CD14-positive monocyte (primary cell): ENCODE data around the gene HDC. TPM values are rescaled to one million over a fixed set of nuclear protein-coding genes. Genes with fewer than 3 reads are reported as not detected.

Source experiments
- DNase-seq, 3 donors: peaks; one replicate each; pipeline ENCODE4 v3.0.0-alpha.2; 2011 to 2022
- H2AFZ ChIP-seq: 2 replicates; pipeline ENCODE4 v1.6.0; 2012; ENCODE audit warnings: mild to moderate bottlenecking, low read depth, low read length, inconsistent platforms; ENCODE audit not compliant: insufficient read depth, poor library complexity, severe bottlenecking
- H3K27ac ChIP-seq, 2 donors: 1 replicate in 1 of 2; 2 replicates in 1 of 2; pipeline ENCODE4 v1.5.1; 2012 to 2013; ENCODE audit warnings: low read length in 2 of 2, control low read depth in 1 of 2, inconsistent platforms in 1 of 2, low read depth in 1 of 2, mild to moderate bottlenecking in 1 of 2
- H3K27me3 ChIP-seq, 2 donors: one replicate each; pipeline versions ENCODE4 v1.6.0 to v1.6.1; 2011 to 2013; ENCODE audit warnings: low read length in 2 of 2; ENCODE audit not compliant: control insufficient read depth in 2 of 2, insufficient read depth in 2 of 2
- H3K36me3 ChIP-seq, 2 donors: replicated peaks in 1 of 2; 1 replicate in 1 of 2; 2 replicates in 1 of 2; pipeline versions ENCODE4 v1.5.1 to v1.6.1; 2012 to 2013; ENCODE audit warnings: low read length in 2 of 2, control low read depth in 1 of 2, inconsistent platforms in 1 of 2, mild to moderate bottlenecking in 1 of 2; ENCODE audit not compliant: insufficient read depth in 2 of 2, control insufficient read depth in 1 of 2
- H3K4me1 ChIP-seq, 2 donors: 1 replicate in 1 of 2; 2 replicates in 1 of 2; pipeline versions ENCODE4 v1.5.1 to v1.6.1; 2012 to 2013; ENCODE audit warnings: low read length in 2 of 2, control low read depth in 1 of 2, inconsistent platforms in 1 of 2, mild to moderate bottlenecking in 1 of 2, moderate library complexity in 1 of 2; ENCODE audit not compliant: insufficient read depth in 2 of 2, control insufficient read depth in 1 of 2
- H3K4me2 ChIP-seq: replicated peaks from 2 replicates; pipeline ENCODE3; 2012; ENCODE audit warnings: low read length, moderate library complexity, mild to moderate bottlenecking; ENCODE audit not compliant: poor library complexity, severe bottlenecking; ENCODE audit errors: extremely low read depth
- H3K4me3 ChIP-seq, 3 experiments: fragments of 200-600 bp in 1 of 3; sonication (generic) in 1 of 3; replicated peaks in 1 of 3; 1 replicate in 2 of 3; 2 replicates in 1 of 3; pipeline ENCODE4 v1.5.1; 2011 to 2013; ENCODE audit warnings: low read length in 3 of 3, mild to moderate bottlenecking in 3 of 3, control low read depth in 2 of 3, low read depth in 2 of 3, inconsistent platforms in 1 of 3, moderate library complexity in 1 of 3
- H3K79me2 ChIP-seq: 2 replicates; pipeline ENCODE4 v1.6.0; 2012; ENCODE audit warnings: mild to moderate bottlenecking, control low read depth, inconsistent platforms, low read length, moderate library complexity; ENCODE audit not compliant: insufficient read depth
- H3K9ac ChIP-seq: 2 replicates; pipeline ENCODE4 v1.6.0; 2017; ENCODE audit warnings: low read length, mild to moderate bottlenecking; ENCODE audit not compliant: insufficient read depth, poor library complexity, severe bottlenecking
- H3K9me3 ChIP-seq, 2 donors: replicated peaks in 1 of 2; 1 replicate in 1 of 2; 2 replicates in 1 of 2; pipeline versions ENCODE4 v1.5.1 to v1.6.1; 2012 to 2013; ENCODE audit warnings: low read length in 2 of 2, control low read depth in 1 of 2; ENCODE audit not compliant: control insufficient read depth in 1 of 2, insufficient read depth in 1 of 2
- H4K20me1 ChIP-seq: 2 replicates; pipeline ENCODE4 v1.6.0; 2012; ENCODE audit warnings: mild to moderate bottlenecking, low read length, control low read depth, moderate library complexity; ENCODE audit not compliant: insufficient read depth
- H3K27ac Mint-ChIP-seq, 7 donors: one replicate each; pipeline ENCODE4 v1.8.0; 2020; ENCODE audit warnings: mild to moderate bottlenecking in 7 of 7, mixed read lengths in 7 of 7, moderate library complexity in 6 of 7, inconsistent platforms in 2 of 7
- H3K27me3 Mint-ChIP-seq, 3 donors: one replicate each; pipeline ENCODE4 v1.8.0; 2021 to 2022; ENCODE audit warnings: low read depth in 3 of 3, mild to moderate bottlenecking in 3 of 3, mixed read lengths in 3 of 3, moderate library complexity in 3 of 3, inconsistent platforms in 1 of 3
- H3K36me3 Mint-ChIP-seq, 2 donors: one replicate each; pipeline ENCODE4 v1.8.0; 2020; ENCODE audit warnings: mixed read lengths in 2 of 2, inconsistent platforms in 1 of 2, mild to moderate bottlenecking in 1 of 2
- H3K4me1 Mint-ChIP-seq: one replicate; pipeline ENCODE4 v1.8.0; 2020; ENCODE audit warnings: mild to moderate bottlenecking, mixed read lengths
- H3K4me3 Mint-ChIP-seq, 2 donors: one replicate each; pipeline ENCODE4 v1.8.0; 2020; ENCODE audit warnings: mild to moderate bottlenecking in 2 of 2, mixed read lengths in 2 of 2, moderate library complexity in 1 of 2
- H3K9me3 Mint-ChIP-seq, 7 donors: one replicate each; pipeline ENCODE4 v1.8.0; 2020 to 2022; ENCODE audit warnings: mixed read lengths in 7 of 7, mild to moderate bottlenecking in 6 of 7, moderate library complexity in 6 of 7, inconsistent platforms in 2 of 7
- WGBS: methylation state at CpG from one replicate; pipeline ENCODE4 v1.1.5; 2013; ENCODE audit warnings: missing lambda C conversion rate; ENCODE audit not compliant: insufficient coverage; 5-methylcytosine and 5-hydroxymethylcytosine counted together
- intact Hi-C, 2 donors: fragments of 100-400 bp; cut with micrococcal nuclease; formaldehyde crosslinking; loops; one replicate each; pipeline versions ENCODE4 v1.15.0 to v1.15.1; 2023
- polyA plus RNA-seq, 3 donors: library from polyadenylated mRNA; depleted of rRNA in 1 of 3; unstranded in 2 of 3; stranded (reverse) in 1 of 3; fragments of 300-500 nt in 2 of 3; fragments of >200 nt in 1 of 3; fragmentation: Illumina TruSeq in 2 of 3; gene quantifications; 1 replicate in 2 of 3; 2 replicates in 1 of 3; pipeline ENCODE4 v1.2.3, GENCODE V29; 2012 to 2021
- TF ChIP-seq, protein P1 (sequence below): fragments of 200-600 bp; IDR thresholded peaks from one replicate; pipeline ENCODE4 v1.8.0; 2022; ENCODE audit warnings: antibody characterized with exemption, mild to moderate bottlenecking

Gene HDC
- polyA plus RNA-seq, 3 donors = 0.11 TPM; not detected in 2

GRCh38 chr15:50256188-50257041, 9.1 kb downstream of the HDC start:
- H3K27me3 Mint-ChIP-seq = peaks cover 0 to 3% (median 0%) of the 10 kb centered on the region in 3 donors
- Histone ChIP-seq H3K9me3 (no peaks in the 10 kb centered on the region), H3K9ac (no peak overlapping the region), H3K4me3 (no peak overlapping the region), H4K20me1 (no peaks in the 10 kb centered on the region), H3K27me3 (no peaks in the 10 kb centered on the region), H3K4me1 (peaks cover 19 to 22% of the 10 kb centered on the region in 2 donors), H3K36me3 (no peaks in the 10 kb centered on the region), H3K79me2 (no peaks in the 10 kb centered on the region), H3K27ac (no peak overlapping the region), H3K4me2 (no peak overlapping the region), H2AFZ (peak overlapping the region; percentile 2)
- H3K27ac Mint-ChIP-seq = peak overlapping the region in 2 of 7 donors; percentile 25 to 46
- H3K4me3 Mint-ChIP-seq = no peak overlapping the region
- H3K4me1 Mint-ChIP-seq = peaks cover 33% of the 10 kb centered on the region
- peaks cover 0 to 2% (median 0%) of the 10 kb centered on the region in 7 donors for H3K9me3 Mint-ChIP-seq
- TF ChIP-seq, protein P1, sequence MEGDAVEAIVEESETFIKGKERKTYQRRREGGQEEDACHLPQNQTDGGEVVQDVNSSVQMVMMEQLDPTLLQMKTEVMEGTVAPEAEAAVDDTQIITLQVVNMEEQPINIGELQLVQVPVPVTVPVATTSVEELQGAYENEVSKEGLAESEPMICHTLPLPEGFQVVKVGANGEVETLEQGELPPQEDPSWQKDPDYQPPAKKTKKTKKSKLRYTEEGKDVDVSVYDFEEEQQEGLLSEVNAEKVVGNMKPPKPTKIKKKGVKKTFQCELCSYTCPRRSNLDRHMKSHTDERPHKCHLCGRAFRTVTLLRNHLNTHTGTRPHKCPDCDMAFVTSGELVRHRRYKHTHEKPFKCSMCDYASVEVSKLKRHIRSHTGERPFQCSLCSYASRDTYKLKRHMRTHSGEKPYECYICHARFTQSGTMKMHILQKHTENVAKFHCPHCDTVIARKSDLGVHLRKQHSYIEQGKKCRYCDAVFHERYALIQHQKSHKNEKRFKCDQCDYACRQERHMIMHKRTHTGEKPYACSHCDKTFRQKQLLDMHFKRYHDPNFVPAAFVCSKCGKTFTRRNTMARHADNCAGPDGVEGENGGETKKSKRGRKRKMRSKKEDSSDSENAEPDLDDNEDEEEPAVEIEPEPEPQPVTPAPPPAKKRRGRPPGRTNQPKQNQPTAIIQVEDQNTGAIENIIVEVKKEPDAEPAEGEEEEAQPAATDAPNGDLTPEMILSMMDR = no peak
- DNase-seq = no peak
- no peaks in the 10 kb centered on the region for H3K36me3 Mint-ChIP-seq
- intact Hi-C loops = no loop called here
- WGBS = no CpG with 5 or more reads among the region's 5 CpGs

GRCh38 chr15:50252556-50252955, 13.0 kb downstream of the HDC start:
- Histone ChIP-seq H4K20me1 (no peaks in the 10 kb centered on the region), H3K36me3 (no peaks in the 10 kb centered on the region), H3K27me3 (no peaks in the 10 kb centered on the region), H3K9ac (no peak overlapping the region), H3K9me3 (no peaks in the 10 kb centered on the region), H2AFZ (no peak overlapping the region), H3K4me2 (no peak overlapping the region), H3K79me2 (no peaks in the 10 kb centered on the region), H3K4me3 (no peak overlapping the region), H3K27ac (no peak overlapping the region), H3K4me1 (peaks cover 24 to 25% of the 10 kb centered on the region in 2 donors)
- Mint-ChIP-seq H3K27me3 (peaks cover 0 to 3% (median 0%) of the 10 kb centered on the region in 3 donors), H3K4me3 (no peak overlapping the region), H3K36me3 (no peaks in the 10 kb centered on the region), H3K4me1 (peaks cover 30% of the 10 kb centered on the region), H3K9me3 (peaks cover 0 to 2% (median 0%) of the 10 kb centered on the region in 7 donors), H3K27ac (peak overlapping the region in 1 of 7 donors; percentile 22)
- WGBS = 98% methylated on average over 6 of the region's 11 CpGs
- TF ChIP-seq, protein P1 = no peak
- intact Hi-C loops = no loop called here
- no peak for DNase-seq
